ENCODE results near the gene MRPL12. TPM values are rescaled to one million over a fixed set of nuclear protein-coding genes. Genes with fewer than 3 reads are reported as not detected.

Gene MRPL12
- total RNA-seq, 4 donors from 2014 or later: 69.6 to 115 (median 79.9) TPM

GRCh38 chr17:81710514-81711308, 7.5 kb downstream of the MRPL12 start:
- Histone ChIP-seq H3K36me3 (peaks cover 18 to 41% (median 18%) of the 10 kb centered on the region in 3 donors), H3K4me3 (peak overlapping the region in 3 of 4 donors; percentile 68 to 94 (median 92)), H3K4me1 (peaks cover 32 to 62% (median 37%) of the 10 kb centered on the region in 3 donors), H3K27ac (peak overlapping the region; percentile 19 to 92 (median 84)), H3K27me3 (no peaks in the 10 kb centered on the region), H3K9me3 (no peaks in the 10 kb centered on the region)
- 5 to 14% methylated on average over 7 to 17 of the region's 29 CpGs for WGBS, 2 donors
- intact Hi-C loops (cut with DNase I): no loop called here
- DNase-seq: no peak
- TF ChIP-seq CTCF (IDR thresholded peaks at IDR 0.05): no peak
- no peak for TF ChIP-seq POLR2A (IDR thresholded peaks at IDR 0.05)

- WGBS, 2 donors: no CpG with 5 or more reads among the region's 89 CpGs
- H3K36me3 ChIP-seq: peaks cover 5 to 41% (median 11%) of the 10 kb centered on the region in 3 donors
- H3K4me3 ChIP-seq: peak within 1 kb of the TSS; percentile 68 to 94 (median 91)
- no peaks in the 10 kb centered on the region for H3K27me3 ChIP-seq
- intact Hi-C loops (cut with DNase I): no loop called here
- peak within 1 kb of the TSS; percentile 76 to 92 (median 90) for H3K27ac ChIP-seq
- TF ChIP-seq POLR2A (IDR thresholded peaks at IDR 0.05) (peak in 1 of 4 donors; percentile 38), CTCF (IDR thresholded peaks at IDR 0.05) (peak in 3 of 6 experiments; percentile 20 to 49 (median 37))
- peaks cover 32 to 72% (median 37%) of the 10 kb centered on the region in 3 donors for H3K4me1 ChIP-seq
- no peaks in the 10 kb centered on the region for H3K9me3 ChIP-seq
- no peak for DNase-seq
Measured at GRCh38 chr17:81711814-81712467, 8.8 kb downstream of the MRPL12 start, which contains the start of gene SLC25A10. Gene SLC25A10 (plus strand): TSS chr17:81712284. CDS start chr17:81712427, 143 bp downstream.

- peak overlapping the region; percentile 68 to 94 (median 91) for H3K4me3 ChIP-seq
- peak overlapping the region; percentile 76 to 92 (median 90) for H3K27ac ChIP-seq
- intact Hi-C loops (cut with DNase I): no loop called here
- WGBS, 2 donors: 0 to 25% methylated on average over 5 to 9 of the region's 41 CpGs
- no peak for DNase-seq
- H3K9me3 ChIP-seq: no peaks in the 10 kb centered on the region
- TF ChIP-seq POLR2A (IDR thresholded peaks at IDR 0.05) (no peak), CTCF (IDR thresholded peaks at IDR 0.05) (peak in 4 of 6 experiments; percentile 13 to 47 (median 23))
- peaks cover 32 to 72% (median 37%) of the 10 kb centered on the region in 3 donors for H3K4me1 ChIP-seq
- H3K36me3 ChIP-seq: peaks cover 0 to 41% (median 5%) of the 10 kb centered on the region in 3 donors
- H3K27me3 ChIP-seq: no peaks in the 10 kb centered on the region
Measured at GRCh38 chr17:81712468-81713003, 9.4 kb downstream of the MRPL12 start.

- H3K36me3 ChIP-seq: peaks cover 0 to 41% (median 0%) of the 10 kb centered on the region in 3 donors
- H3K9me3 ChIP-seq: no peaks in the 10 kb centered on the region
- peaks cover 32 to 72% (median 37%) of the 10 kb centered on the region in 3 donors for H3K4me1 ChIP-seq
- intact Hi-C loops (cut with DNase I): no loop called here
- H3K27ac ChIP-seq: peak overlapping the region; percentile 76 to 92 (median 90)
- H3K4me3 ChIP-seq: peak overlapping the region; percentile 68 to 94 (median 91)
- no peak for DNase-seq
- TF ChIP-seq CTCF (IDR thresholded peaks at IDR 0.05): no peak
- 12 to 23% methylated on average over 9 of the region's 18 CpGs for WGBS, 2 donors
- no peaks in the 10 kb centered on the region for H3K27me3 ChIP-seq
Measured at GRCh38 chr17:81713004-81713555, 9.9 kb downstream of the MRPL12 start.
